SK-N-SH treated with all-trans-retinoic acid at 6 μM for 48 hours (cell line): Measurements from ENCODE around the gene PCNT.

ENCODE experiments used
- BACH2 ChIP-seq: fragments of 250-450 bp; sonication (Bioruptor Pico); IDR thresholded peaks from 2 replicates; pipeline ENCODE4 v1.9.0; 2021; ENCODE audit warnings: mild to moderate bottlenecking, borderline replicate concordance
- CREB5 ChIP-seq: fragments of 250-450 bp; sonication (Bioruptor Pico); IDR thresholded peaks from 2 replicates; pipeline ENCODE4 v1.5.1; 2020; ENCODE audit warnings: low read depth, mild to moderate bottlenecking, moderate library complexity
- CSRNP3 ChIP-seq: fragments of 250-450 bp; sonication (Bioruptor Pico); IDR thresholded peaks from 2 replicates; pipeline ENCODE4 v1.5.1; 2021; ENCODE audit warnings: mild to moderate bottlenecking, moderate library complexity
- ESRRG ChIP-seq: fragments of 250-450 bp; sonication (Bioruptor Pico); IDR thresholded peaks from 2 replicates; pipeline ENCODE4 v1.6.1; 2021; ENCODE audit warnings: mild to moderate bottlenecking
- ISL1 ChIP-seq: fragments of 250-450 bp; sonication (Bioruptor Pico); IDR thresholded peaks from 2 replicates; pipeline ENCODE4 v2.1.2; 2022; ENCODE audit warnings: mild to moderate bottlenecking, moderate library complexity
- PATZ1 ChIP-seq: fragments of 250-450 bp; sonication (Bioruptor Pico); IDR thresholded peaks from 2 replicates; pipeline ENCODE4 v1.8.0; 2020; ENCODE audit warnings: mild to moderate bottlenecking, moderate library complexity, borderline replicate concordance
- RARB ChIP-seq: fragments of 250-450 bp; sonication (Bioruptor Pico); IDR thresholded peaks from 2 replicates; pipeline ENCODE4 v1.8.0; 2021; ENCODE audit warnings: mild to moderate bottlenecking, moderate library complexity
- SNAI2 ChIP-seq: fragments of 250-450 bp; sonication (Bioruptor Pico); IDR thresholded peaks from 2 replicates; pipeline ENCODE4 v1.5.0; 2020; ENCODE audit warnings: mild to moderate bottlenecking, moderate library complexity
- TSHZ2 ChIP-seq: fragments of 250-450 bp; sonication (Bioruptor Pico); IDR thresholded peaks from 2 replicates; pipeline ENCODE4 v1.5.0; 2020; ENCODE audit warnings: mild to moderate bottlenecking, moderate library complexity
- ZC3H10 ChIP-seq: fragments of 250-450 bp; sonication (Bioruptor Pico); IDR thresholded peaks from 2 replicates; pipeline ENCODE4 v1.5.1; 2021; ENCODE audit warnings: mild to moderate bottlenecking, moderate library complexity
- ZFP3 ChIP-seq: fragments of 250-450 bp; sonication (Bioruptor Pico); IDR thresholded peaks from 2 replicates; pipeline ENCODE4 v1.5.0; 2020; ENCODE audit warnings: mild to moderate bottlenecking, moderate library complexity
- ZFP30 ChIP-seq: fragments of 450-650 bp; formaldehyde crosslinking; IDR thresholded peaks from 2 replicates; pipeline ENCODE4 v1.5.0; 2022; ENCODE audit warnings: mild to moderate bottlenecking, moderate library complexity
- ZNF565 ChIP-seq: fragments of 450-650 bp; formaldehyde crosslinking; conservative IDR thresholded peaks from 2 replicates; pipeline ENCODE4 v1.5.0; 2020; ENCODE audit warnings: low read depth, mild to moderate bottlenecking, moderate library complexity
- ZNF8 ChIP-seq: fragments of 450-650 bp; formaldehyde crosslinking; IDR thresholded peaks from 2 replicates; pipeline ENCODE4 v1.5.0; 2020; ENCODE audit warnings: mild to moderate bottlenecking, moderate library complexity

- TF ChIP-seq ZC3H10 (CRISPR knock-in tag) = no peak
- TF ChIP-seq ZNF565 (CRISPR knock-in tag) = no peak
- TF ChIP-seq PATZ1 (CRISPR knock-in tag) = no peak
- TF ChIP-seq SNAI2 = no peak
- TF ChIP-seq RARB = no peak
- TF ChIP-seq ZNF8 (CRISPR knock-in tag) = no peak
- no peak for TF ChIP-seq ZFP3 (CRISPR knock-in tag)
- TF ChIP-seq BACH2 (CRISPR knock-in tag) = no peak
- TF ChIP-seq ZFP30 (CRISPR knock-in tag) = no peak
- no peak for TF ChIP-seq CSRNP3 (CRISPR knock-in tag)
- no peak for TF ChIP-seq ESRRG (CRISPR knock-in tag)
- no peak for TF ChIP-seq ISL1 (CRISPR knock-in tag)
- TF ChIP-seq TSHZ2 (CRISPR knock-in tag) = no peak
- no peak for TF ChIP-seq CREB5 (CRISPR knock-in tag)
Observed at GRCh38 chr21:46352913-46353312, 29.0 kb downstream of the PCNT start.
